Keratinocyte (primary cell): ENCODE results near the gene PPP1R14D. TPM values are rescaled to one million over a fixed set of nuclear protein-coding genes. Genes with fewer than 3 reads are reported as not detected.

Experiments used
- DNase-seq: peaks from one replicate; pipeline ENCODE4 v3.0.0-alpha.2; 2011; ENCODE audit warnings: low read depth, missing footprints, low spot score
- FAIRE-seq: peaks from 2 replicates; lab custom pipeline; 2011; peaks lifted over from hg19 to GRCh38; lab: Jason Lieb, UNC
- H2AFZ ChIP-seq: 2 replicates; pipeline ENCODE4 v1.6.0; 2012; ENCODE audit warnings: low read length, control low read depth, inconsistent platforms; ENCODE audit not compliant: control insufficient read depth
- H3K27ac ChIP-seq: 2 replicates; pipeline ENCODE4 v1.5.1; 2011; ENCODE audit warnings: low read length; ENCODE audit not compliant: control insufficient read depth, insufficient read depth
- H3K27me3 ChIP-seq: 3 replicates; pipeline ENCODE4 v1.6.0; 2011; ENCODE audit warnings: low read length; ENCODE audit not compliant: control insufficient read depth, insufficient read depth; ENCODE audit errors: extremely low read depth
- H3K36me3 ChIP-seq, 2 experiments: 2 replicates in 1 of 2; 3 replicates in 1 of 2; pipeline ENCODE4 v1.5.1; 2011; ENCODE audit warnings: low read length in 2 of 2, mild to moderate bottlenecking in 1 of 2; ENCODE audit not compliant: control insufficient read depth in 2 of 2, insufficient read depth in 2 of 2; ENCODE audit errors: extremely low read depth in 1 of 2
- H3K4me1 ChIP-seq: 3 replicates; pipeline ENCODE4 v1.5.1; 2011; ENCODE audit warnings: low read length; ENCODE audit not compliant: control insufficient read depth, insufficient read depth; ENCODE audit errors: extremely low read depth
- H3K4me2 ChIP-seq: 3 replicates; pipeline ENCODE4 v1.6.0; 2011; ENCODE audit warnings: low read depth, low read length; ENCODE audit not compliant: control insufficient read depth, insufficient read depth; ENCODE audit errors: extremely low read depth
- H3K4me3 ChIP-seq, 3 experiments: fragments of 200-600 bp in 1 of 3; sonication (generic) in 1 of 3; 2 replicates in 2 of 3; 3 replicates in 1 of 3; pipeline ENCODE4 v1.5.1; 2011 to 2016; ENCODE audit warnings: low read length in 3 of 3, mild to moderate bottlenecking in 3 of 3, control low read depth in 2 of 3, inconsistent platforms in 1 of 3, low read depth in 1 of 3, mixed read lengths in 1 of 3, mixed run types in 1 of 3, moderate library complexity in 1 of 3; ENCODE audit not compliant: control insufficient read depth in 2 of 3, insufficient read depth in 2 of 3; ENCODE audit errors: extremely low read depth in 1 of 3
- H3K79me2 ChIP-seq: 2 replicates; pipeline ENCODE4 v1.6.0; 2012; ENCODE audit warnings: low read length; ENCODE audit not compliant: control insufficient read depth, insufficient read depth
- H3K9ac ChIP-seq: 3 replicates; pipeline ENCODE4 v1.6.0; 2011; ENCODE audit warnings: low read length; ENCODE audit not compliant: control insufficient read depth, insufficient read depth; ENCODE audit errors: extremely low read depth
- H3K9me1 ChIP-seq: 3 replicates; pipeline ENCODE4 v1.6.0; 2011; ENCODE audit warnings: low read length; ENCODE audit not compliant: control insufficient read depth, insufficient read depth; ENCODE audit errors: extremely low read depth
- H3K9me3 ChIP-seq: 2 replicates; pipeline ENCODE4 v1.5.1; 2012; ENCODE audit warnings: low read depth, low read length; ENCODE audit not compliant: control insufficient read depth
- H4K20me1 ChIP-seq: 3 replicates; pipeline ENCODE4 v1.6.0; 2011; ENCODE audit warnings: low read length; ENCODE audit not compliant: control insufficient read depth, insufficient read depth; ENCODE audit errors: extremely low read depth
- EZH2 ChIP-seq: IDR thresholded peaks from one replicate; pipeline ENCODE4 v1.6.1; 2012; ENCODE audit warnings: inconsistent platforms, mild to moderate bottlenecking, low read length, moderate library complexity
- dilution Hi-C: fragments of 300-500 bp; cut with MboI; formaldehyde crosslinking; loops from one replicate; pipeline ENCODE4 v1.7.0; 2020; ENCODE audit warnings: low sequenced_read_pairs; ENCODE audit not compliant: extremely low pct_ligation_motif_present
- polyA plus RNA-seq, 5 experiments: library from polyadenylated mRNA; depleted of rRNA in 3 of 5; stranded (reverse) in 3 of 5; stranded (forward) in 1 of 5; unstranded in 1 of 5; fragments of >200 nt; gene quantifications; 1 replicate in 1 of 5; 2 replicates in 3 of 5; 3 replicates in 1 of 5; pipeline versions ENCODE4 v1.2.1 to v1.2.3, GENCODE V29; 2011 to 2012; ENCODE audit warnings: missing spikeins in 2 of 5, low read depth in 1 of 5, low replicate concordance in 1 of 5
- TF ChIP-seq, protein P1 (sequence below), 3 experiments: IDR thresholded peaks in 1 of 3; conservative IDR thresholded peaks in 1 of 3; optimal IDR thresholded peaks in 1 of 3; 2 replicates in 2 of 3; 3 replicates in 1 of 3; pipeline versions ENCODE3 to v1.5.1; 2011; ENCODE audit warnings: low read length in 3 of 3, mild to moderate bottlenecking in 3 of 3, moderate library complexity in 2 of 3, control low read depth in 1 of 3, inconsistent platforms in 1 of 3; ENCODE audit not compliant: insufficient read depth in 2 of 3; ENCODE audit errors: extremely low read depth in 1 of 3

Gene PPP1R14D
- polyA plus RNA-seq, 1 donor (not counting 4 experiments of a cell fraction or from before 2014, with no cell fraction given): not detected

DNA sequence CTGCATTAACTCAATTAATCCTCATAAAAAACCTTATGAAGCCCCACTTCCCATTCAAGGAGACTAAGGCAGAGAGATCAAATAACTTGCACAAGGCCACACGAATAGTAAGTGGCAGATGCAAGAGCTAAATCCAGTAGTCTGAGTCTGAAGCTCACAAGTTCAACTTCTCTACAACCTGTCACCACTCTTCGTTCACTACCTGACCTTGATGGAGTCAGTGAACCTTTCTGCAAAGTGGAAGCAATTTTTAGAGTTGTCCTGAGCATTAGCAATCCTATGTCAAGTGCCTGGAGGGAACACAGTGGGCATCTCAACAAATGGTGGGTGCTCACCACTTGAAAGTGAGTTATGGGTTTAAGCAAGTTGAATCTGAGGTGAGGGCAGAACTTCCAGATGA lies 13.2 kb upstream of the PPP1R14D start:
- DNase-seq: no peak
- Histone ChIP-seq H3K4me1 (peaks cover 27% of the 10 kb centered on the region), H3K4me3 (no peak overlapping the region), H3K9me3 (no peaks in the 10 kb centered on the region), H4K20me1 (peaks cover 9% of the 10 kb centered on the region), H3K4me2 (no peak overlapping the region), H3K27ac (no peak overlapping the region), H2AFZ (no peak overlapping the region), H3K9me1 (peaks cover 3% of the 10 kb centered on the region), H3K9ac (no peak overlapping the region), H3K36me3 (peaks cover 0 to 6% of the 10 kb centered on the region in 2 experiments), H3K27me3 (no peaks in the 10 kb centered on the region), H3K79me2 (peaks cover 22% of the 10 kb centered on the region)
- no peak for FAIRE-seq
- TF ChIP-seq, protein P1, sequence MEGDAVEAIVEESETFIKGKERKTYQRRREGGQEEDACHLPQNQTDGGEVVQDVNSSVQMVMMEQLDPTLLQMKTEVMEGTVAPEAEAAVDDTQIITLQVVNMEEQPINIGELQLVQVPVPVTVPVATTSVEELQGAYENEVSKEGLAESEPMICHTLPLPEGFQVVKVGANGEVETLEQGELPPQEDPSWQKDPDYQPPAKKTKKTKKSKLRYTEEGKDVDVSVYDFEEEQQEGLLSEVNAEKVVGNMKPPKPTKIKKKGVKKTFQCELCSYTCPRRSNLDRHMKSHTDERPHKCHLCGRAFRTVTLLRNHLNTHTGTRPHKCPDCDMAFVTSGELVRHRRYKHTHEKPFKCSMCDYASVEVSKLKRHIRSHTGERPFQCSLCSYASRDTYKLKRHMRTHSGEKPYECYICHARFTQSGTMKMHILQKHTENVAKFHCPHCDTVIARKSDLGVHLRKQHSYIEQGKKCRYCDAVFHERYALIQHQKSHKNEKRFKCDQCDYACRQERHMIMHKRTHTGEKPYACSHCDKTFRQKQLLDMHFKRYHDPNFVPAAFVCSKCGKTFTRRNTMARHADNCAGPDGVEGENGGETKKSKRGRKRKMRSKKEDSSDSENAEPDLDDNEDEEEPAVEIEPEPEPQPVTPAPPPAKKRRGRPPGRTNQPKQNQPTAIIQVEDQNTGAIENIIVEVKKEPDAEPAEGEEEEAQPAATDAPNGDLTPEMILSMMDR (optimal IDR thresholded peaks at IDR 0.05 in 1 of 3, IDR thresholded peaks at IDR 0.05 in 1 of 3, conservative IDR thresholded peaks at IDR 0.05 in 1 of 3; ENCODE audit: extremely low read depth in 1 of 3, insufficient read depth in 2 of 3, low read length in 3 of 3): no peak
- TF ChIP-seq EZH2: no peak
- dilution Hi-C loops: no loop called here

DNA sequence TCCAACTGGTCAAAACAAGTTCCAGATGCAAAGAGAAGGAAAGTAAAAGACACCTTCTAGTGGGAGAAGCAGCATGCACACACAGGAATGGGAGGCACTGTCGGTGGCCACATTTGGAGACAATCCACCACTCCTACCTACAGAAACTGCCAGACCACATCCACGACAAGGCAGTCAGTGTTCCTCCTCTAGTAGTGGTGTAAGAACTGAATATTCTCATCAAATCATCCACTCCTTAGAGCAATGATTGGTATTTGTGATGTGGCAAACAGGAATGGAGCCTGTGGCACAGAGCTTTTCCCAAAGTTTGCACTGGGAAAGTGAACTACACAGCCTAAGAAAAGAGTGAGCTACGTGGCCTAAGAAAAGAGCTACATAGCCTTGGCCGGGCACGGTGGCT lies 10.2 kb upstream of the PPP1R14D start:
- Histone ChIP-seq H3K27ac (no peak overlapping the region), H3K4me1 (peaks cover 25% of the 10 kb centered on the region), H3K9me3 (no peaks in the 10 kb centered on the region), H4K20me1 (no peaks in the 10 kb centered on the region), H3K79me2 (no peaks in the 10 kb centered on the region), H3K4me2 (no peak overlapping the region), H3K9me1 (no peaks in the 10 kb centered on the region), H3K9ac (no peak overlapping the region), H3K36me3 (no peaks in the 10 kb centered on the region), H2AFZ (no peak overlapping the region), H3K27me3 (no peaks in the 10 kb centered on the region), H3K4me3 (no peak overlapping the region)
- DNase-seq (no peak), FAIRE-seq (no peak)
- dilution Hi-C loops: no loop called here
- TF ChIP-seq EZH2: no peak
- TF ChIP-seq, protein P1 (optimal IDR thresholded peaks at IDR 0.05 in 1 of 3, IDR thresholded peaks at IDR 0.05 in 1 of 3, conservative IDR thresholded peaks at IDR 0.05 in 1 of 3; ENCODE audit: extremely low read depth in 1 of 3, insufficient read depth in 2 of 3, low read length in 3 of 3): no peak
